IMR-90 (cell line): ENCODE measurements around the gene ATG9A. TPM values are rescaled to one million over a fixed set of nuclear protein-coding genes. Genes with fewer than 3 reads are reported as not detected.

Experiments
- ATAC-seq: fragments of 200-7000 bp; cut with Tn5 transposase; 2 replicates; pipeline ENCODE4 v1.9.1; 2020; ENCODE audit warnings: low read depth, mild to moderate bottlenecking, moderate library complexity
- BruUV-seq: library from RNA; stranded (reverse); fragments of 400-500 nt; replicated peaks from 2 replicates; lab custom pipeline; 2021; lab: Mats Ljungman, UMichigan
- CTCF ChIA-PET: fragments of 300-600 bp; formaldehyde crosslinking; extraction: SDS; loops from one replicate; lab custom pipeline; 2021; ENCODE audit warnings: antibody characterized with exemption; lab: Yijun Ruan, JAX
- POLR2A ChIA-PET: fragments of 300-600 bp; sonication (Branson Sonifier 250); formaldehyde crosslinking; loops from one replicate; lab custom pipeline; 2022; ENCODE audit warnings: antibody characterized with exemption; ENCODE audit not compliant: unreplicated experiment; lab: Charles Lee
- DNase-seq: peaks from one replicate; pipeline ENCODE4 v3.0.0; 2013
- H2AFZ ChIP-seq: replicated peaks from 2 replicates; pipeline ENCODE3; 2013; ENCODE audit warnings: low read length, mild to moderate bottlenecking; ENCODE audit not compliant: poor library complexity
- H2AK5ac ChIP-seq: 2 replicates; pipeline ENCODE4 v1.6.1; 2013; ENCODE audit warnings: low read depth, low read length, inconsistent platforms
- H2AK9ac ChIP-seq: replicated peaks from 2 replicates; pipeline ENCODE3; 2013; ENCODE audit warnings: mild to moderate bottlenecking, low read depth, low read length, moderate library complexity; ENCODE audit not compliant: poor library complexity
- H2BK120ac ChIP-seq: 2 replicates; pipeline ENCODE4 v1.6.1; 2013; ENCODE audit warnings: low read depth, low read length, inconsistent platforms
- H2BK15ac ChIP-seq: 3 replicates; pipeline ENCODE4 v1.6.1; 2013; ENCODE audit warnings: low read depth, low read length, inconsistent platforms
- H2BK20ac ChIP-seq: 2 replicates; pipeline ENCODE4 v1.6.1; 2013; ENCODE audit warnings: low read depth, mild to moderate bottlenecking, inconsistent platforms, low read length, moderate library complexity
- H2BK5ac ChIP-seq: 2 replicates; pipeline ENCODE4 v1.6.1; 2013; ENCODE audit warnings: mild to moderate bottlenecking, low read depth, low read length, inconsistent platforms; ENCODE audit not compliant: poor library complexity, severe bottlenecking
- H3K14ac ChIP-seq: replicated peaks from 2 replicates; pipeline ENCODE4 v1.6.1; 2013; ENCODE audit warnings: low read depth, low read length, inconsistent platforms
- H3K18ac ChIP-seq: 2 replicates; pipeline ENCODE4 v1.6.1; 2013; ENCODE audit warnings: low read depth, low read length, control low read depth
- H3K23ac ChIP-seq: 2 replicates; pipeline ENCODE4 v1.6.1; 2013; ENCODE audit warnings: low read depth, low read length, inconsistent platforms
- H3K27ac ChIP-seq: 2 replicates; pipeline ENCODE4 v1.5.1; 2013; ENCODE audit warnings: mild to moderate bottlenecking, control low read depth, low read length; ENCODE audit not compliant: insufficient read depth
- H3K27me3 ChIP-seq: 2 replicates; pipeline ENCODE4 v1.6.1; 2013; ENCODE audit warnings: low read length; ENCODE audit not compliant: control insufficient read depth, insufficient read depth
- H3K36me3 ChIP-seq: 2 replicates; pipeline ENCODE4 v1.6.1; 2013; ENCODE audit warnings: low read length, mixed read lengths; ENCODE audit not compliant: control insufficient read depth, insufficient read depth
- H3K4ac ChIP-seq: 2 replicates; pipeline ENCODE4 v1.6.1; 2013; ENCODE audit warnings: low read depth, low read length, inconsistent platforms
- H3K4me1 ChIP-seq: 2 replicates; pipeline ENCODE4 v1.6.1; 2013; ENCODE audit warnings: low read length, mixed read lengths; ENCODE audit not compliant: control insufficient read depth, insufficient read depth
- H3K4me2 ChIP-seq: 2 replicates; pipeline ENCODE4 v1.6.1; 2013; ENCODE audit warnings: low read depth, mild to moderate bottlenecking, control low read depth, low read length, moderate library complexity
- H3K4me3 ChIP-seq: 2 replicates; pipeline ENCODE4 v1.5.1; 2013; ENCODE audit warnings: low read depth, mild to moderate bottlenecking, control low read depth, low read length, moderate library complexity; ENCODE audit not compliant: insufficient read depth
- H3K56ac ChIP-seq: 2 replicates; pipeline ENCODE4 v1.6.1; 2013; ENCODE audit warnings: low read length, inconsistent platforms; ENCODE audit not compliant: insufficient read depth; ENCODE audit errors: extremely low read depth
- H3K79me1 ChIP-seq, 2 experiments: 2 replicates each; pipeline ENCODE4 v1.6.1; 2013; ENCODE audit warnings: low read length in 2 of 2, inconsistent platforms in 1 of 2, low read depth in 1 of 2
- H3K9ac ChIP-seq: 2 replicates; pipeline ENCODE4 v1.6.1; 2013; ENCODE audit warnings: low read depth, low read length, control low read depth
- H3K9me1 ChIP-seq: 2 replicates; pipeline ENCODE4 v1.6.1; 2013; ENCODE audit warnings: low read length, inconsistent platforms; ENCODE audit not compliant: insufficient read depth
- H3K9me3 ChIP-seq: 2 replicates; pipeline ENCODE4 v1.6.1; 2013; ENCODE audit warnings: low read length; ENCODE audit not compliant: control insufficient read depth, insufficient read depth
- H4K20me1 ChIP-seq: 2 replicates; pipeline ENCODE4 v1.6.1; 2013; ENCODE audit warnings: low read length, inconsistent platforms; ENCODE audit not compliant: insufficient read depth
- H4K5ac ChIP-seq: 2 replicates; pipeline ENCODE4 v1.6.1; 2013; ENCODE audit warnings: mild to moderate bottlenecking, low read depth, low read length, control low read depth
- H4K8ac ChIP-seq, 2 experiments: 2 replicates each; pipeline ENCODE4 v1.6.1; 2013; ENCODE audit warnings: low read depth in 2 of 2, low read length in 2 of 2, control low read depth in 1 of 2, inconsistent platforms in 1 of 2
- H4K91ac ChIP-seq: 2 replicates; pipeline ENCODE4 v1.6.1; 2013; ENCODE audit warnings: low read depth, low read length, inconsistent platforms; ENCODE audit not compliant: insufficient read depth
- CHD1 ChIP-seq: IDR thresholded peaks from 2 replicates; pipeline ENCODE4 v1.6.1; 2012; ENCODE audit warnings: low read depth, low read length, improper control_type of control experiment
- CTCF ChIP-seq: conservative IDR thresholded peaks from 2 replicates; pipeline ENCODE4 v1.5.1; 2012; ENCODE audit warnings: mild to moderate bottlenecking, low read depth, low read length, improper control_type of control experiment
- ELK1 ChIP-seq: fragments of 150-350 bp; IDR thresholded peaks from 2 replicates; pipeline ENCODE4 v1.6.1; 2016; ENCODE audit warnings: low read depth, mild to moderate bottlenecking, low read length, moderate library complexity, borderline replicate concordance
- MAFK ChIP-seq: IDR thresholded peaks from 2 replicates; pipeline ENCODE4 v1.6.1; 2012; ENCODE audit warnings: low read depth, low read length, improper control_type of control experiment
- MAZ ChIP-seq: IDR thresholded peaks from 2 replicates; pipeline ENCODE4 v1.6.1; 2012; ENCODE audit warnings: low read depth, mild to moderate bottlenecking, low read length, improper control_type of control experiment, moderate library complexity, borderline replicate concordance
- NFE2L2 ChIP-seq: fragments of 150-350 bp; IDR thresholded peaks from 2 replicates; pipeline ENCODE4 v1.6.1; 2016; ENCODE audit warnings: low read depth, mild to moderate bottlenecking, low read length
- POLR2A ChIP-seq: IDR thresholded peaks from 2 replicates; pipeline ENCODE4 v1.6.1; 2012; ENCODE audit warnings: mild to moderate bottlenecking, low read depth, low read length
- RAD21 ChIP-seq: IDR thresholded peaks from 2 replicates; pipeline ENCODE4 v1.6.1; 2012; ENCODE audit warnings: low read length, improper control_type of control experiment
- RCOR1 ChIP-seq: IDR thresholded peaks from 2 replicates; pipeline ENCODE4 v1.6.1; 2012; ENCODE audit warnings: mild to moderate bottlenecking, low read length, improper control_type of control experiment; ENCODE audit not compliant: insufficient replicate concordance
- SMC3 ChIP-seq: fragments of 150-350 bp; IDR thresholded peaks from 2 replicates; pipeline ENCODE4 v1.6.1; 2016; ENCODE audit warnings: low read depth, mild to moderate bottlenecking, antibody characterized with exemption, low read length, moderate library complexity
- USF2 ChIP-seq: fragments of 150-350 bp; IDR thresholded peaks from 2 replicates; pipeline ENCODE4 v1.6.1; 2017; ENCODE audit warnings: mild to moderate bottlenecking, antibody characterized with exemption, low read length, low read depth
- WGBS, 2 experiments: methylation state at CpG; one replicate each; pipeline versions ENCODE4 v1.1.5 to v1.1.7; 2013; ENCODE audit warnings: missing lambda C conversion rate in 2 of 2; ENCODE audit not compliant: insufficient read length in 1 of 2; ENCODE audit errors: extremely low coverage in 2 of 2; 5-methylcytosine and 5-hydroxymethylcytosine counted together
- dilution Hi-C: fragments of 300-500 bp; cut with HindIII; formaldehyde crosslinking; loops from one replicate; pipeline ENCODE4 v1.14.3; 2018; ENCODE audit warnings: low sequenced_read_pairs; ENCODE audit not compliant: unreplicated experiment
- in situ Hi-C: fragments of 300-500 bp; cut with MboI; formaldehyde crosslinking; loops from 3 replicates; pipeline ENCODE4 v1.14.3; 2019; ENCODE audit warnings: low sequenced_read_pairs, inconsistent platforms, mixed read lengths
- intact Hi-C: fragments of 100-400 bp; cut with micrococcal nuclease; formaldehyde crosslinking; loops from 2 replicates; pipeline ENCODE4 v1.10.0; 2022
- polyA plus RNA-seq, 3 experiments: library from polyadenylated mRNA; depleted of rRNA; stranded (reverse); fragments of >200 nt; gene quantifications; 2 replicates each; pipeline ENCODE4 v1.2.3, GENCODE V29; 2012; ENCODE audit warnings: low replicate concordance in 1 of 3
- total RNA-seq: library from RNA; depleted of rRNA; stranded (reverse); fragments of >200 nt; gene quantifications from 2 replicates; pipeline ENCODE4 v1.2.3, GENCODE V29; 2012

The ATG9A gene
- total and polyA plus RNA-seq, 2 of the 4 experiments (the other 2 are of a cell fraction) = 35.1 to 58.3 TPM

- TF ChIP-seq MAFK = no peak
Measured at GRCh38 chr2:219171231-219171651, 58.2 kb downstream of the ATG9A start (continued).

GRCh38 chr2:219169930-219170654 lies 59.3 kb downstream of the ATG9A start, which contains the start of gene SLC23A3:
TSS of gene SLC23A3 (minus strand) at chr2:219170029. CDS start at chr2:219169984, 45 bp downstream.
- Histone ChIP-seq H4K20me1 (peaks cover 7% of the 10 kb centered on the region; the same call in 1 of the 2 replicates), H3K9ac (no peak within 1 kb of the TSS), H4K5ac (no peak within 1 kb of the TSS), H3K23ac (no peak within 1 kb of the TSS), H2BK120ac (no peak within 1 kb of the TSS), H3K18ac (no peak within 1 kb of the TSS), H3K36me3 (peaks cover 20% of the 10 kb centered on the region), H3K27me3 (no peaks in the 10 kb centered on the region), H3K9me1 (0 out of 2 replicates have a peak, but pooled peaks cover 4% of the 10 kb centered on the region), H3K9me3 (no peaks in the 10 kb centered on the region), H3K4ac (no peak within 1 kb of the TSS), H4K91ac (no peak within 1 kb of the TSS), H2AK5ac (no peak within 1 kb of the TSS), H2AFZ (peak within 1 kb of the TSS; percentile 2), H3K56ac (no peak within 1 kb of the TSS), H3K27ac (no peak within 1 kb of the TSS), H2AK9ac (peak within 1 kb of the TSS; percentile 72), H3K4me3 (no peak within 1 kb of the TSS), H4K8ac (no peak within 1 kb of the TSS), H2BK20ac (no peak within 1 kb of the TSS), H2BK15ac (no peak within 1 kb of the TSS), H3K14ac (no peak within 1 kb of the TSS), H3K4me1 (peaks cover 3% of the 10 kb centered on the region; the same call in 1 of the 2 replicates), H2BK5ac (no peak within 1 kb of the TSS), H3K79me1 (0 out of 4 replicates have a peak, but pooled peaks cover 3 to 11% of the 10 kb centered on the region in 2 experiments), H3K4me2 (no peak within 1 kb of the TSS)
- CTCF ChIA-PET = interaction anchor here (1.0 to 1.1 kb wide), 2 partner anchors 45 to 92 kb away, joined by 3 to 5 read pairs; no protein-coding TSS in a partner anchor
- BruUV-seq = no TSS peak
- in situ Hi-C loops = loop anchor here (5.0 kb wide), 2 partner anchors 37 to 127 kb away; partner anchors contain the start of gene ZFAND2B
- intact Hi-C loops = loop anchor here (2.0 kb wide), 1 partner anchor 125 kb away; no protein-coding TSS in a partner anchor
- dilution Hi-C loops = no loop called here
- TF ChIP-seq ELK1 (no peak), RCOR1 (no peak), CTCF (no peak), MAZ (no peak), SMC3 (no peak), RAD21 (no peak), CHD1 (no peak), USF2 (no peak), POLR2A (no peak), NFE2L2 (no peak)
- ATAC-seq (no peak), DNase-seq (no peak)
- 92% methylated on average over 2 of the region's 10 CpGs; no CpG with 5 or more reads in 1 of the 2 experiments for WGBS, 2 experiments
- POLR2A ChIA-PET = no interaction called here
